Stimulated activated CD8-positive, alpha-beta memory T cell treated with anti-CD3 and anti-CD28 coated beads, Interleukin-15, amount 100 ng/mL, for 4 hours (primary cell): ENCODE results near the gene ARHGEF19.
"Not testable (repeated sequence)": the region's sequence is repeated elsewhere in the genome, so short reads cannot be mapped to it uniquely, and the experiment has no call there.

Experiments used
- DNase-seq, 2 donors: peaks; one replicate each; pipeline ENCODE4 v3.0.0-alpha.2; 2020; ENCODE audit warnings: low read depth in 2 of 2

The ARHGEF19 gene

DNA sequence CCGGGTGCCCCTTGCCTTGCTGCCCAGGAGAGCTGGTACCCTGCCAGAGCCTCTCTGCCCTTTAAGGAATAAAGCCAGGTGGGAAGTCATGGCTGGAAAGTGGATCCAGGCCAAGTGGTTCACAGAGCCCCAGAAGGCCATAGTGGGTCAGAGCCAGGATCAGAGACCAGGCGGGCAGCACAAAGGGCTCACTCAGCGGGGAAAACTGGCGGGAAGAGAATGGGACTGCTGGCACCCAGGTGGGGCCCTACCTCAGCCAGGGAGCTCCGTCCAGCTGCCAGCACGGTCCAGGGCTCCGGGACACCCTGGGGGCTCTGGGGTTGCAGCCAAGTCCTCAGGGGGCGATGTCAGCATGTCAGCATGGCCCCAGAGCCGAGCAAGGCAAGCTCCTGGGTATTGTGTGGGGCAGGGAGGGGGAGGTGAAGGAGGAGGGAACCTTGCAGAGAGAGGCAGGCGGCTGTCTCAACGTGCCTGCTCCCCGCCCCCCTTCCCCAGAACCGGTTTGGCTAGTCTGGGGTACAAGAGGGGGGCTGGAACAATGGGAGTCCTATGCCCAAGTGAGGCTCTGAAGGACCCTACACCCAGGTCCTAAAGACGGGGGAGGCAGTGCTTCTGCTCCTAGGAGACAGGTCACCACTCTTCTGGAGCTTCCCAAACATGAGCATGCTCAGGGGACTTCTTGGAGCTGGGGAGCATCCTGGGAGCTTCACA, at the start of gene ARHGEF19:
ARHGEF19 (minus strand) TSS at position 402 of the 711 bp plus-strand sequence. CDS start 3,598 bp downstream, outside the sequence.
- DNase-seq: no peak

DNA sequence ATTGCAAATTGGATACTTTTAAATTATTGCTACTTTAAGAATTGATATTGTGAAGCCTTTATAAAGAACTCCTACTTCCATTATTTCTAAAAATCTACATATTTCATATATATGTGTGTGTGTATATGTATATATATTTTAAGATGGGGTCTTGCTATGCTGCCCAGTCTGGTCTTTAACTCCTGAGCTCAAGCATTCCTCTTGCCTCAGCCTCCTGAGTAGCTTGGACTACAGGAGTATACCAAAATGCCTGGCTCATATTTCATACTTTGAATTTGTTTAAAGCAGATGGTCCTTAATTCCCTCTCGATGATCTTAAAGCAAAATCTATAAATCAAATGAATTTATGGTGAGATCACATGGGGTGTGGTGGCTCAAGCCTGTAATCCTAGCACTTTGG, 49.6 kb upstream of the ARHGEF19 start:
- no peak for DNase-seq

DNA sequence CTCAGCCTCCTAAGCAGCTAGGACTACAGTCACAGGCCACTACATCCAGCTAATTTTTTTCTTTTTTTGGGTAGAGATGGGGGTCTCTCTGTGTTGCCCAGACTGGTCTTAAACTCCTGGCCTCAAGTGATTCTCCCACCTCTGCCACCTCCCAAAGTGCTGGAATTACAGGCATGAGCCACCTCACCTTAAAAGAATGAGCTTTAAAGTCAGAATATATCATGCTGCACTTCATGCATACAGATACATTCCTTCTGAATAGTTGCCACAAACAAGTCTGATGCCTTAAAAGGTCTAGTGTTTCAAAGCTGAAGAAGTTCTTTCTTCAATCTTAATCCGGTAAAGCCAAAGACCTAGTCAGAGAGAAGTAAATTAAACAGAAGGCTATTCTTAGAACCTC, 48.4 kb upstream of the ARHGEF19 start:
- no peak for DNase-seq

DNA sequence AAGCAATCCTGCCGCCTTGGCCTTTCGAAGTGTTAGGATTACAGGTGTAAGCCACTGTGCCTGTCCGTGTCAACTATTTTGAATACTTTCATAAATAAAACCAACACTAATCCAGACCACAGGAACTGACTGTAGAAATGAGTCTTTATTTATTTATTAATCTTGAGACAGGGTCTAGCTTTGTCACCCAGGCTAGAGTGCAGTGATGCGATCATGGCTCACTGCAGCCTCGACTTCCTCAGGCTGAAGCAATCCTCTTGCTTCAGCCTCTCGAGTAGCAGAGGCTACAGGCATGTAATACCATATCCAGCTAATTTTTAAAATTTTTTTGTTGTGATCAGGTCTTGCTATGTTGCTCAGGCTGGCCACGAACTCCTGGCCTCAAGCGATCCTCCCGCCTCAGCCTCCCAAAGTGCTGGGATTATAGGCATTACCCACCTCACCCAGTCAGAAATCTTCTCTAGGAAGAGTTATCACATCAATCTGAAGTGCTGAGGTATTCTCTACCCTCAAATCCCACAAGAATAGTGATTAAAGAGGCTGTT, 46.2 kb upstream of the ARHGEF19 start:
- DNase-seq: no peak

DNA sequence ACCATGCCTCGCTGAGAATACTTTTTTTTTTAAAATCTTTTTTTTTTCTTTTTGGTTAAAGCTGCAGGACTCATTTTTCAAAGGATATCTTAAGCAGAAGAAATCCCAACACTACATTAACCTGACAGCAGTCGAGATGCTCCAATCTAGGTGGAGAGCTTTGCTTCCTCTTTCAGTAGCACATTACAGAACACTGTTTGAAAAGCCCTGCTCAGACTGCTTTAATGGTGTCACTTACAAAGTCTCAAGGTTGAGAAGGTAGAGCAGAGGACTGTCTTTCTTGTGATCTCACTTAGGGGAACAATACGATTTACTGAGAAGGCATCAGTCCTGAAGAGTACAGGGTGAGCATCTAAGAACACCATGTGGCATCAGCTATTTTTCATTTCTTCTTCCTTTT, 45.5 kb upstream of the ARHGEF19 start:
- DNase-seq: no peak

DNA sequence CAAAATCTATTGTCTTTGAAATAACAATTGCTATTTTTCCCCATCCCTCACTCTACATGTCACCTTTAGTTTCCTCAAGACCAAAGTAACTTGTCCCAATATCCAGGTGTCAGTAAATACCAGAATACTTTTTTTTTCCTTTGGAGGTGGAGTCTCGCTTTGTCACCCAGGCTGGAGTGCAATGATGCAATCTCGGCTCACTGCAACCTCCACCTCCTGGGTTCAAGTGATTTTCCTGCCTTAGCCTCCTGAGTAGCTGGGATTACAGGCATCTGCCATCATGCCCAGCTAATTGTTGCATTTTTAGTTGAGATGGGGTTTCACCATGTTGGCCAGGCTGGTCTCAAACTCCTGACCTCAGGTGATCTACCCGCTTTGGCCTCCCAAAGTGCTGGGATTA, 45.1 kb upstream of the ARHGEF19 start:
- DNase-seq: not testable (repeated sequence)

DNA sequence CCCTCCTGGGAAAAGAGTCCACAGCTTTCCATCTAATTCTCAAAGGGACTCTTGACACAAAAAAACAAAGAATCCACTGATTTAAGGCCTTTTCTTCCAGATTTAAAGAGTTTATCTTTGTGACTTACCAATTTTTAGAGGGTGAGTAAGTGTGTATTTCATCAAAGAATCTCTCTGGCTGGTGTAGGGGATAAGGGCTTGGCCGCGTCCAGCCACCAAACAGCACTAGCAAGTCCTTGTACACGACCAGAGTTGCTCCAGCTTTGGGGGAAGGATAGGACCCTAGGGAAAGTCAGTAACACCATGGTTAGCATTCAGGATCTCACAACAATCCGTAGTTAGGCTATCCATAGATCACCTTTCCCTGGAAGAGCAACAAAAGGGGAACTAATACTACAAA, 44.0 kb upstream of the ARHGEF19 start:
- no peak for DNase-seq

DNA sequence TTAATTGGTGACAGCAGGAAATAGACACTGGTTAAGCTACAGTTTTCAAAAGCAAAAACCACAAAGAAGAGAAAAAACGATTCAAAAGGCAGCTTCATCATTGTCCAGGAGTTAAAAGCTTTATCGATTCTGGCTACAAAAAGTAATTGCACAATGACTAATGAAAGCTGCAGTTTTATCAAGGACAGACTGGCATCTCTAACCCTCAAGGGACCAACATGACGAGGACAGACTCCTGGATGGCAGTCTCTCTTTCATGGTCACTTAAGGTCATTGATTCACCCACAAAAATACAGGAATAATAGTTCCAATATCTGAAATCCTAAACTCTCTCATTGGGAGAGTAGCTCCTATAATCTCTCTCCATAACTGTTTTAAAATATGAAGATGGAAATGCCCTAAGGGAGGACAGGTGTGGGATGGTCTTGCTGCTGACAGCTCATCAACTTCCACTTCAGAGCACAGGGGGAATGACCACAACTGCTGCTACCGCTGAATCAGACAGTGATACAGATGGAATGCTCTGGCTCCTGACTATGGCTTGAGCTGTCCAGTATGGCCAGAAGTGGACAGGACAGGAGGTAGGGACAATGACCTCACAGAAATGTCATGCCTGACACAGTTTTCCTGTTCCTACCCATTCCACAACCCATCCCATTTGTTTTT, 41.9 kb upstream of the ARHGEF19 start:
- DNase-seq: no peak

DNA sequence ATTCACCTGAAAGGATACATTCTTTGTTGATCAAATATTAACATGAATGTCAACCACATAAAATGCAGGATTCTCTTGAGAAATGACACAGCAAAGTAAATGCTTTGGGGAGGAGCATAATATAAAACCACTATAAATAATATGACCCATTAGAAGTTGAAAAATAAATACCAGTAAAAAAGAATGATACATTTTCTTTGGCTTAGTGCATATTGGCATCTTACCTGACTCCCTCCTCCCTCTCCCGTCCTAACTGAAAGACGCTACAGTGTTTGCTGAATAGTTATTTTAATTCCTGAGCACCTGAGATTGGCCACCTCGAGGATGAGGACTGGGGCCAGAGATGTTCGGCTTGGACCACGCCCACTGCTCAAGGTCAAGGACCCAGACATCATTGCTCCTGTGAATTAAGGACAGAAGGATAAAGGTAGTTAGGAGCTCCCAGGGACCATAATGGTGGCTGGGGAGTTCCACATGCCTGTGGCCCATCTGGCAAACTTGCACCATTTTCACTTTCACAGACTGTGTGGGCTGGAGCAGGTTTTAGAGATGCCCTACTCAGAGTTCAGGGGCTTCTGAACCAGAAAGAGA, 41.0 kb upstream of the ARHGEF19 start:
- DNase-seq: no peak

DNA sequence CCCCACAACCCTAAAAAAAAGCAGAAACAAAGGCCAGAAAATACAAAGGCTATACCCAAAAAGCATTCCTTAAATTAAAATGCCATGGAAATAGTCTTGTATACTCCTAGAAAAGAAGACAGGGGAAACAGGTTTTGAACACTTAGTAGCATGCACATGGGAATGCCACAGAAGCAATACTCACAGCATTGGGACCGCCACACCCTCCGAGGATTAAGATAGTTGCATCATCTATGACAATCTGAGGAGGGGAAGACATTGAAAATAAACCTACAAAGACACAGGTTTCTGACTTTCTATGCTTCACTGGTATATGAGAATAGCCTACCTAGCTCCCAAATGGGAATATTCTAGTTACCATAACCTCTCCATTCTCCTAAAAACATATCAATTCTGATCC, 40.5 kb upstream of the ARHGEF19 start:
- no peak for DNase-seq

DNA sequence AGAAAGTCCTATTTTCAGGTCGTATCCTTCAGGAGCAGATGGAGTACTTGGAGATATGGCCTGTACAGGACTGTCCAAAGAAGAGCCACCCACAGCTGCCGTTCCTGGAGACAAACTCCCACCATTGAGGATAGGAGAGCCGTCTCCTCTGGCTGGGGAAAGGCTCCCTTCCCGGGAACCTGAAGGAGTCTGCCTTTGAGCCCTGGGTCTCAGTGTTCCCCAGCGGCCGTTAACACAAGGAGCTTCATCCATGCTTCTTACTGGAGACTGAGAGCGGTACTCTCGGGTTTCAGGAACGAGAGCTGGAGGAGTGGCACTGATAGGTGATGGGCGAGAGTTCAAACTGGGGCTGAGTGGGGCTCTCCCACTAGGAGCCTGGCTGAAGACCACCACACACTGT, 38.9 kb upstream of the ARHGEF19 start:
- no peak for DNase-seq

DNA sequence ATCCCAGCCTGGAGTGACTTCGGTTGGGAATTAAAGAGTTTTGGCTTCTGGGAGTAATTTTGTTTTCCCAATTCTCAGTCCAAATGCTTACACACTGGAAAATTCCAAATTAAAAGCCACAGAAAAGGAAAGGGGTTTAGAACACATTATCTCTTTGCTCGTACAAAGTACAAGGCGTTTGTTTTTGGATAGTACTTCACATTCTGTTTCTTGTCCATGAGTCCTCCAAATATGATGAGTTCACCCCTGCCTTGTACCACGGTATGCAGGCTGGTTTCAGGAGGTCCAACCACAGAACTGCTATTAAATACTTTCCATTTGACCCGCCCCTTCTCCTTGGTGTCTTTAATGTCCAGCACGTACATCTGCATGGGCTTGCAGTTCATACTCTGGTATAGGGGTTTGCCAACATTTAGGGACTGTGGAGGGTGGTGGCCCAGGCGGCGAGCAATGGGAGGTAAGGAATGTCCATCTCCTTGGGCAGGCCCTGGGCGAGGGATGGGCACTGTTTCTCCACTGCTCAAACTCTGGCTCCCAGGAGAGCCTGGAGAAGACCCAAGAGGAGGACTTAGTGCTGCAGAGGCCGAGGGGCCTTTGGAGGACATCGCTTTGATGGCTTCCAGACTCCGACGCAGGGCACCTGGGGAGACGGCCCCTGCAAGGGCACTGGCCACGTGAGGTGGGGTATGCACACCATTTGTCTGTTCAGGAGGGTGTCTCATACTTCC, 38.2 kb upstream of the ARHGEF19 start:
- no peak for DNase-seq

DNA sequence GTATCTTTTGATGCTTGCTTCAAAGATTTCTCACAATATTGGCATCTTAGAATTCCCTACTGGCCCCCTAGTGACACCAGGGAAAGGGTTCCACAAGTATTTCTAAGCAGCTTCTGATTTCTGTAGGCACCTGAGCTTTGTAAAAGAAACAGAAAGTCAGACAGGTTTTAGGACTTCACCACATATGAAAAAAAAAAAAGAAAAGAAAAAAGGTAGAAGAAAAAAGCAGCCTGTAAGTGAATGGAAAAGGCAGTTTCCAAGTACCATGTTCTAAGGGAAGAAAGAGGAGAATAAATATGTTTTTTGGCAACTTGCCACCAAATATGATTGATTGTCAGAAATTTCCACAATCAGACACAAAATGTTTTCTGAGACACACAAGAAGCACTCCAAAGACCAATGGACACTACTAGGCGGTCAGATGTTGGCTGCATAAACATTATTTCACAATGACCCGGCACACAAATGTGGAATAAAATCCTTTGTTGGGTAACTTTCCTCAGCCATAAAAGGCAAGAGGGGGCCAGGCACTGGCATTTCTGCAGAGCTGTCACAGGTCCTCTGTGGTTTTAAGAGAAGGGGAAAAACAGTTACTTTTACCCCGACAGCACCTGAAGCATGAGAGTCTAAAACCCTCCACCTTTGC, 37.3 kb upstream of the ARHGEF19 start:
- DNase-seq: no peak

DNA sequence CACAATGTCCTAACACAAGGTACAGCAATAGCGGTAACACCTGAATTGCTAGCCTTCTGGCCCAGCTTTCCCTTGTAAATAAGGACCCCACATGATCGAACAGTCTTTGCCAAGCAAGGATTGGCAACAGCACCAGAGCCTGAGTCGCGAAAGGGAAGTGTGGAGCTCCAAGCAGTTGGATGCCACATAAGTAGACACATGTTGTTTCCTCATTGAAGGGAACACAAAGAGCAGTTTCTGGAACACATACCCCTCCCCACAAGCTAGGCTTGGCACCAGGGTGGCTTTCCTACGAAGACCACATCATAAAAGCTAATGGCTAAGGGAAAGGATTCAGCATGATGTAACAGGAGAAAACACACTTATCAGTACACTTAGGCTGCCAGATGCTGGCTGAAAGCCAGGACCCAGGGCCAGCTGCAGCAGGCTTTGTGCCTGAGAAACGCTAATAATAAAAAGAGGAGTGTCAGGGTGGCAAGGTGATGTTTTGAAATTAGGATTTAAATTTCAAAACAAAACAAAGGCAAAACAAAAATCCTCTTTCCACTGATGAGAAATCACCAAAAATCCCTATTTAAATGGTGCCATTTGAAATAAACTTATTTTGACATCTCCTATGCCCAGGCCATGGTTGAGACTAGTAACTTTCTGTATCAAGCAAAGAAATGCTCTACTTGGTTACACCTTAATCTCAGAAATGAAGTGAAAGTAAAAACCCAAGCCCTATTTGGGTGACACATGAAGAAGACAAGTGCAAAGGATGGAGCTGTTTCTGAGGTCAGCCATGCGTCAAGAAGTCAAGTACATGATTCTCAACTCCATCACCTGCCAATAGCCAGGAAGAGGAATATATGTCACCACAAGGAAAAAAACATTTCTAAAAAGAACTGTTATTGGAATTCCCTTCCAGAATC, 36.4 kb upstream of the ARHGEF19 start:
- DNase-seq: no peak

DNA sequence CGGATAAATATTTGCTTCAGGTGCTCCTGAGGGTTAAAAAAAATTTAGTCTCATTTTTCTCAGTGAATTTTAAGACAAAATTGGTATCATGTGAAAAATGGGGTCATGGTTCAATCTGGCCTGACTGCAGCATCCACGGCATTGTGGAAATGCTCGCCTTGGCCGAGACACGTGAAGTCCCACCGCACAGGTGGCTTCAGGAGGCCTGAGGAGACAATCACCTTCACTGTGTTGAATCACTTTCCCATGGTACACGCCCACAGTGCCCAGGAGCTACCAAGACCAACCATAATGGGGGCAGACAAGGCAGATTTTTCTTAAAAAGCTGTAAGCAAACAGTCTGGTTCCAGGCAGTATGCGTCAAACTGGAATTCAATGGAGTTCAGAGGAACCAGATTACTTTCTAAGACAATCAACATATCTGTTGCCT, 35.6 kb upstream of the ARHGEF19 start:
- DNase-seq: no peak

DNA sequence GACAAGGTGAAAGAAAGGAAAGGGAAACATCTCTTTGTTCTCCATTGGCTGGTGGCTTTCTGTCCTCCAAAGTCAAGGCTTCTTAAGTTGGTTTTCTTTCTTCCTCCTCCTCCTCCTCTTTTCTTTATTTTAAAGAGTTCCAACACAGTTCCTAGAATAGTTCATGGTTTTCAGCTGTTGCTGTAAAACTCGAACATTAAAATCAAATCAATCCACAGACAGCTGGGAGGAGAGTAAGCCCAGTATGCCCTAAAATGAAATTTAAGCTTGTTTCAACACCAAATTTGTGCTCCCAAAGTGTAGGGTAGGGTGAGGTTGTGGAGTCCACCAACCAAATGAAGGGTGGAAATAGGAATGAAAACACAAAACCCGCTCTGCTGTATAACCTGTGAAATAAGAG, 35.0 kb upstream of the ARHGEF19 start:
- no peak for DNase-seq

DNA sequence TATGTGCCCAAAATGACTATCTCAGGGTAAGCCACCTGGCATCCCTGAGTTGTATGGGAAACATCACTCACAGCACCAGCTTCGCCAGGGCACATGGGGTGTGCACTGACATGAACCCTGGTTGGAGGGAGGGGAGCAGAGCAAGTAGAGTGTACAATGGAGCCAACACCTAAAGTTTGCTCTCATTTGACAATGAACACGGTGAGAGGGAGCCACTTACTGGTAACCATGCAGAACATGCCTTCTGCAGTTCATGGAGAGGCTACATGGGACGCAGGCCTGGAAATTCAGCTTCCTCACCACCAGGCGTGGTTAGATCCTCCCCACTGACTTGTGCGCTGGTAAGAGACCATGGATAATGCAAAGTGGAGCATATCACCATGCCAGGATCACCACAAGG, 34.5 kb upstream of the ARHGEF19 start:
- no peak for DNase-seq

DNA sequence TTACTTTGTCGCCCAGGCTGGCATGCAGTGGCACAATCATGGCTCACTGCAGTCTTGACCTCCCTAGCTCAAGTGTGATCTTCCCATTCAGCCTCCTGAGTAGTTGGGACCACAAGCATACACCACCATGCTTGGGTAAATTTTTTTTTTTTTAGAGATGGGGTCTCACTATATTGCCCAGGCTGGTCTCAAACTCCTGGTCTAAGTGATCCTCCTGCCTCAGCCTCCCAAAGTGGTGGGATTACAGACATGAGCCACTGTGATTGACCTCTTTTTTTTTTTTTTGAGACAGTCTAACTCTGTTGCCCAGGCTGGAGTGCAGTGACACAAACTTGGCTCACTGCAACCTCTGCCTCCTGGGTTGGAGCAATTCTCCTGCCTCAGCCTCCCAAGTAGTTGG, 33.8 kb upstream of the ARHGEF19 start:
- not testable (repeated sequence) for DNase-seq

DNA sequence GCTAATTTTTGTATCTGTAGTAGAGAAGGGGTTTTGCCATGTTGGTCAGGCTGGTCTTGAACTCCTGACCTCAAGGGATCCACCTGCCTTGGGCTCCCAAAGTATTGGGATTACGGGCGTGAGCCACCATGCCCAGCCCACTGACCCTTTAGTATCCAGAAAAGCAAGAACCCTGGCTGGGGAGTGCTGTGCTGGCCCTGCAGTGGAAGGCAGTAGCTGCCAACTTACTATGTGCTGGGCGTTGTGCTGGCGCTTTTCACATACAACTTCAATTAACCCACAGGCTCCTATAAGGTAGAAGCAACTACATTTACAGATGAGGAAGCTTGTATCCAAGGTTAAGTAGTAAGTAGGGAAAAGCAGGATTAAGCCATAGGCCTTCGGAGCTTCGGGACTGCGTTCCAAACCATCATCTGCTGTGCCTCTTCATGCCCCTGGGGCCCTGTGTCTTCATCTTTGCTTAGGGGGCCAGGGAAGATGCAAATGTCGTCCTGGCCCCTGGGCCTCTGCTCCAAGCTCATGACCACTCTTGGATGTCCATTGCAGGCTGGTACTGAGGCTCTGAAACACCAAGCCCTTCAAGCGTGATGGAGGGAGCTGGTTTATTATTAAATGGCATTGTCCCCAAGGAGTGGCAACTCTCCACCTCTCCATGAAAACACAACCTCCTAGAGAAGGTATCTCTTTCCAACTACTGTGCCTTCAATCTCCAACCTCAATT, 33.2 kb upstream of the ARHGEF19 start:
- DNase-seq: no peak
